ENCODE measurements around the gene ZFC3H1.

- TF ChIP-seq POLR2A (IDR thresholded peaks at IDR 0.05) = no peak
- TF ChIP-seq, protein P1, sequence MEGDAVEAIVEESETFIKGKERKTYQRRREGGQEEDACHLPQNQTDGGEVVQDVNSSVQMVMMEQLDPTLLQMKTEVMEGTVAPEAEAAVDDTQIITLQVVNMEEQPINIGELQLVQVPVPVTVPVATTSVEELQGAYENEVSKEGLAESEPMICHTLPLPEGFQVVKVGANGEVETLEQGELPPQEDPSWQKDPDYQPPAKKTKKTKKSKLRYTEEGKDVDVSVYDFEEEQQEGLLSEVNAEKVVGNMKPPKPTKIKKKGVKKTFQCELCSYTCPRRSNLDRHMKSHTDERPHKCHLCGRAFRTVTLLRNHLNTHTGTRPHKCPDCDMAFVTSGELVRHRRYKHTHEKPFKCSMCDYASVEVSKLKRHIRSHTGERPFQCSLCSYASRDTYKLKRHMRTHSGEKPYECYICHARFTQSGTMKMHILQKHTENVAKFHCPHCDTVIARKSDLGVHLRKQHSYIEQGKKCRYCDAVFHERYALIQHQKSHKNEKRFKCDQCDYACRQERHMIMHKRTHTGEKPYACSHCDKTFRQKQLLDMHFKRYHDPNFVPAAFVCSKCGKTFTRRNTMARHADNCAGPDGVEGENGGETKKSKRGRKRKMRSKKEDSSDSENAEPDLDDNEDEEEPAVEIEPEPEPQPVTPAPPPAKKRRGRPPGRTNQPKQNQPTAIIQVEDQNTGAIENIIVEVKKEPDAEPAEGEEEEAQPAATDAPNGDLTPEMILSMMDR (IDR thresholded peaks at IDR 0.05) = no peak
Measured at GRCh38 chr12:71704920-71705319, 41.3 kb upstream of the ZFC3H1 start.

Data from breast epithelium (tissue), 3 donors.